Peyer's patch (tissue), 4 donors: ENCODE data around the gene SMARCA2. TPM values are rescaled to one million over a fixed set of nuclear protein-coding genes. Genes with fewer than 3 reads are reported as not detected.

Experiments used
- DNase-seq, 3 donors: peaks; one replicate each; pipeline ENCODE4 v3.0.0-alpha.2; 2017 to 2019
- H3K27ac ChIP-seq, 4 donors: fragments of 200-600 bp; sonication (generic); one replicate each; pipeline ENCODE4 v1.5.1; 2016 to 2019
- H3K27me3 ChIP-seq, 2 donors: fragments of 200-600 bp; sonication (generic); one replicate each; pipeline ENCODE4 v1.5.1; 2019
- H3K36me3 ChIP-seq, 3 donors: fragments of 200-600 bp; sonication (generic); one replicate each; pipeline ENCODE4 v1.5.1; 2016 to 2019
- H3K4me1 ChIP-seq, 4 donors: fragments of 200-600 bp; sonication (generic); one replicate each; pipeline ENCODE4 v1.5.1; 2016 to 2019
- H3K4me3 ChIP-seq, 4 donors: fragments of 200-600 bp; sonication (generic); 1 replicate in 3 of 4; 2 replicates in 1 of 4; pipeline ENCODE4 v1.5.1; 2016 to 2019; ENCODE audit warnings: mild to moderate bottlenecking in 1 of 4
- H3K9me3 ChIP-seq, 4 donors: fragments of 200-600 bp; sonication (generic); one replicate each; pipeline ENCODE4 v1.5.1; 2016 to 2019; ENCODE audit warnings: mild to moderate bottlenecking in 1 of 4
- CTCF ChIP-seq, 6 experiments: fragments of 450-650 bp in 4 of 6; fragments of 200-600 bp in 2 of 6; sonication (generic) in 1 of 6; IDR thresholded peaks; one replicate each; pipeline ENCODE4 v1.5.1; 2017 to 2019; ENCODE audit warnings: antibody characterized with exemption in 6 of 6, mild to moderate bottlenecking in 3 of 6, moderate library complexity in 1 of 6
- POLR2A ChIP-seq, 2 donors: fragments of 450-650 bp; IDR thresholded peaks; one replicate each; pipeline ENCODE4 v1.5.1; 2017; ENCODE audit warnings: antibody characterized with exemption in 2 of 2, mild to moderate bottlenecking in 2 of 2, moderate library complexity in 2 of 2
- total RNA-seq, 4 donors: library from RNA; depleted of rRNA; stranded (reverse); fragments of >200 nt; gene quantifications; one replicate each; pipeline ENCODE4 v1.1.0, GENCODE V29; 2016

Gene SMARCA2
- total RNA-seq, 4 donors from 2014 or later, result 93.7 to 297 (median 113) TPM

GRCh38 chr9:2161661-2162060, 146.5 kb downstream of the SMARCA2 start:
- no peaks in the 10 kb centered on the region for H3K9me3 ChIP-seq
- TF ChIP-seq POLR2A (IDR thresholded peaks at IDR 0.05) (no peak), CTCF (IDR thresholded peaks at IDR 0.05) (no peak)
- H3K36me3 ChIP-seq, result peaks cover 0 to 23% (median 0%) of the 10 kb centered on the region in 3 donors
- no peaks in the 10 kb centered on the region for H3K27me3 ChIP-seq
- no peak for DNase-seq
- H3K4me1 ChIP-seq, result peaks cover 0 to 14% (median 0%) of the 10 kb centered on the region in 4 donors
- no peak overlapping the region for H3K4me3 ChIP-seq
- no peak overlapping the region for H3K27ac ChIP-seq

GRCh38 chr9:2163231-2163885, 148.2 kb downstream of the SMARCA2 start:
- TF ChIP-seq POLR2A (IDR thresholded peaks at IDR 0.05) (no peak), CTCF (IDR thresholded peaks at IDR 0.05) (no peak)

GRCh38 chr9:2164268-2164667, 149.1 kb downstream of the SMARCA2 start:
- Histone ChIP-seq H3K4me1 (peaks cover 0 to 5% (median 0%) of the 10 kb centered on the region in 4 donors), H3K4me3 (no peak overlapping the region), H3K36me3 (peaks cover 0 to 28% (median 0%) of the 10 kb centered on the region in 3 donors), H3K27ac (no peak overlapping the region), H3K27me3 (no peaks in the 10 kb centered on the region), H3K9me3 (no peaks in the 10 kb centered on the region)
- DNase-seq, result no peak
- no peak for TF ChIP-seq CTCF (IDR thresholded peaks at IDR 0.05)
- no peak for TF ChIP-seq POLR2A (IDR thresholded peaks at IDR 0.05)

More at GRCh38 chr9:2163231-2163885, 148.2 kb downstream of the SMARCA2 start:
- Histone ChIP-seq H3K4me3 (no peak overlapping the region), H3K27ac (no peak overlapping the region), H3K9me3 (no peaks in the 10 kb centered on the region), H3K36me3 (peaks cover 0 to 23% (median 0%) of the 10 kb centered on the region in 3 donors), H3K4me1 (peaks cover 0 to 5% (median 0%) of the 10 kb centered on the region in 4 donors), H3K27me3 (no peaks in the 10 kb centered on the region)
- DNase-seq, result no peak

GRCh38 chr9:2166203-2166602, 151.1 kb downstream of the SMARCA2 start:
- TF ChIP-seq POLR2A (IDR thresholded peaks at IDR 0.05) (no peak), CTCF (IDR thresholded peaks at IDR 0.05) (no peak)
- no peak overlapping the region for H3K27ac ChIP-seq
- no peaks in the 10 kb centered on the region for H3K9me3 ChIP-seq
- peaks cover 0 to 37% (median 0%) of the 10 kb centered on the region in 3 donors for H3K36me3 ChIP-seq
- peaks cover 0 to under 1% (median 0%) of the 10 kb centered on the region in 4 donors for H3K4me1 ChIP-seq
- no peak overlapping the region for H3K4me3 ChIP-seq
- no peaks in the 10 kb centered on the region for H3K27me3 ChIP-seq
- no peak for DNase-seq

GRCh38 chr9:2169035-2169434, 153.9 kb downstream of the SMARCA2 start:
- TF ChIP-seq CTCF (IDR thresholded peaks at IDR 0.05), result no peak
- no peak for TF ChIP-seq POLR2A (IDR thresholded peaks at IDR 0.05)

More at GRCh38 chr9:2169035-2169434, 153.9 kb downstream of the SMARCA2 start:
- no peak for DNase-seq
- Histone ChIP-seq H3K27ac (no peak overlapping the region), H3K9me3 (no peaks in the 10 kb centered on the region), H3K4me1 (no peaks in the 10 kb centered on the region), H3K27me3 (no peaks in the 10 kb centered on the region), H3K4me3 (no peak overlapping the region), H3K36me3 (peaks cover 0 to 26% (median 0%) of the 10 kb centered on the region in 3 donors)
